ENCODE measurements around the gene ROR1. TPM values are rescaled to one million over a fixed set of nuclear protein-coding genes. Genes with fewer than 3 reads are reported as not detected.

ROR1 gene
- polyA plus RNA-seq, 6 donors from 2014 or later, result 0.36 to 6.2 (median 1.3) TPM

- no peaks in the 10 kb centered on the region for H3K9me3 Mint-ChIP-seq
- no peak overlapping the region for H3K4me3 Mint-ChIP-seq
- DNase-seq (no peak), ATAC-seq (ENCODE audit: low read depth in 2 of 2) (no peak)
- H3K36me3 Mint-ChIP-seq, result no peaks in the 10 kb centered on the region
- no peaks in the 10 kb centered on the region for H3K4me1 Mint-ChIP-seq
- H3K27ac Mint-ChIP-seq, result no peak overlapping the region
- peaks cover 26 to 46% (median 35%) of the 10 kb centered on the region in 3 donors for H3K27me3 Mint-ChIP-seq
Observed at GRCh38 chr1:63878932-63879331, 105.1 kb downstream of the ROR1 start.

DNA sequence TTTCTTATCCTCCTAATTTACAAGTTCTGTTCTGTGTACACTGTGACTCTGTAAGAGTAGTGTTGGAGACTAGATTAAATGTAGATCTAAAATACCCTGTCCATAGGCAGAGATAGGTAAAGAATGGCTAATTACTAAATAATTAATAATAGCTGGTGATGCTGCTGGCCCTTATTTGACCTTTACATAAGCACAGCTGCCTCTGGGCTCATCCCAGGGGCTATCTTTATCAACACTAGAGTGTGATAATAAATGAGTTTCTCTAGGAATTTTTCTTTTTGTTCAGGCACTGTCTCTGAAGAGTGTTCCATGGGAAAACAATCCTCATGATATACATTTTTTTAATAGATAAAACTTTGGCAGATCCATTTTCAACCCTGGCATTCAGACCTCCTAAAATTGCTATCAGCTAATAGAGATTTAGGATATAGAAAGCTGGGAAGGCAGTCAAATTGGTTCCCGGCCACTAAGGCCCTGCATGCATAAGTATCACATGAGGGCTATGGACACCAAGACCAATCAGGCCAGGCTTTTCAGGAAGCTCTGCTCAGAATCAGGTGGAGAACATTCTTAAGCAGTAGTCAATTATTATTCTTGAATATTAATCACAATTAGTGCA, 107.2 kb downstream of the ROR1 start:
- Mint-ChIP-seq H3K4me3 (no peak overlapping the region), H3K27ac (no peak overlapping the region), H3K27me3 (peaks cover 31 to 57% (median 48%) of the 10 kb centered on the region in 3 donors), H3K9me3 (no peaks in the 10 kb centered on the region), H3K4me1 (no peaks in the 10 kb centered on the region), H3K36me3 (no peaks in the 10 kb centered on the region)
- ATAC-seq (ENCODE audit: low read depth in 2 of 2), result no peak
- DNase-seq, result no peak

- no peak for ATAC-seq (ENCODE audit: low read depth in 2 of 2)
- H3K4me3 Mint-ChIP-seq, result no peak overlapping the region
- H3K27me3 Mint-ChIP-seq, result peaks cover 30 to 56% (median 46%) of the 10 kb centered on the region in 3 donors
- no peaks in the 10 kb centered on the region for H3K9me3 Mint-ChIP-seq
- H3K4me1 Mint-ChIP-seq, result no peaks in the 10 kb centered on the region
- no peak overlapping the region for H3K27ac Mint-ChIP-seq
- H3K36me3 Mint-ChIP-seq, result no peaks in the 10 kb centered on the region
- no peak for DNase-seq
Observed at GRCh38 chr1:63882048-63882704, 108.4 kb downstream of the ROR1 start.

GRCh38 chr1:63883494-63884235, 109.8 kb downstream of the ROR1 start:
- no peak for DNase-seq
- Mint-ChIP-seq H3K27me3 (peaks cover 20 to 43% (median 32%) of the 10 kb centered on the region in 3 donors), H3K36me3 (no peaks in the 10 kb centered on the region), H3K4me3 (no peak overlapping the region), H3K9me3 (no peaks in the 10 kb centered on the region), H3K4me1 (peaks cover 6 to 7% (median 6%) of the 10 kb centered on the region in 3 donors), H3K27ac (peak overlapping the region in 3 of 6 donors; percentile 32 to 87 (median 44))
- ATAC-seq (ENCODE audit: low read depth in 2 of 2), result no peak

DNA sequence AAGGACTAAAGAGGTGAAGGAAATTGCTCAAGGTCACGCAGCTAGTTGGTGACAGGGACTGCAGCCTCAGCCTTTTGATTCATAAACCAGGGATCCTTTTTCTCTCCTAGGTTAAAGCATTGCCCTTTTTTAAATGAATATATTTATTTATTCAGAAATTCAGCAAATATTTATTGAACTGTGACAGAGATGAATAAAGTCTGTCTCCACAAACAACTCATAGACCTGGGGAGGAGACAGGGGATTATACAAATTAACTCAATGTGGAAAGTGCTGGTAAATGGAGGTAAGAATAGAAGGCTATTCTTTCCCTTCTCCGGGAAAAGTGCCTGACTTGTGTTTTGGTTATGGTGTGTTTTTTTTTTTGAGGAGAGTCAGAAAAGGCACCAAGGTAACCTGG, 110.7 kb downstream of the ROR1 start:
- Mint-ChIP-seq H3K36me3 (no peaks in the 10 kb centered on the region), H3K9me3 (peaks cover 0 to 3% (median 0%) of the 10 kb centered on the region in 7 donors), H3K27me3 (peaks cover 20 to 35% (median 24%) of the 10 kb centered on the region in 3 donors), H3K27ac (peak overlapping the region in 2 of 6 donors; percentile 32 to 51), H3K4me3 (no peak overlapping the region), H3K4me1 (peaks cover 6 to 15% (median 12%) of the 10 kb centered on the region in 3 donors)
- ATAC-seq (ENCODE audit: low read depth in 2 of 2) (no peak), DNase-seq (no peak)

- Mint-ChIP-seq H3K9me3 (peaks cover 0 to 6% (median 4%) of the 10 kb centered on the region in 7 donors), H3K4me1 (peaks cover 15 to 26% (median 23%) of the 10 kb centered on the region in 3 donors), H3K27ac (no peak overlapping the region), H3K4me3 (peak overlapping the region in 1 of 8 donors; percentile 48), H3K27me3 (peaks cover 15 to 28% (median 17%) of the 10 kb centered on the region in 3 donors), H3K36me3 (no peaks in the 10 kb centered on the region)
- ATAC-seq (ENCODE audit: low read depth in 2 of 2) (no peak), DNase-seq (no peak)
Observed at GRCh38 chr1:63885899-63886298, 112.1 kb downstream of the ROR1 start.

DNA sequence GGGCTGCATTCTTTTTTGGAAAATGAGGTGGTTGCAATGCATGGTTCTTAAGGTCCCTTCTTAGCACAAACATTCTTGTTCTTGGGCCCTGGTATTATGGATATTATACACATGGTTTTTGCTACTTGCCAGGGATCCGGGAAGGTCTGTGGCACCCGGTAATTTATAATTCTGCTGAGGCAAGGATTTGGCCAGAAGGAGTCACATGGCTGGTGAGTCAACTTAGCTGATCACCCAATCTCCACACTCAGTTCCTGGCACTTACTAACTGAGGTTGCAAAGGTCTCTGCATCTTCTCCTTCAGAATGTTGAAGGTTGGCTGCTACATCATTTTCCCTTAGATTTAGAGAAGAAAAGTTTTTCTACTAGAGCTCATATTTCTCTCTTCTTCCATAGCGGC, 112.5 kb downstream of the ROR1 start:
- ATAC-seq (ENCODE audit: low read depth in 2 of 2) (no peak), DNase-seq (no peak)
- H3K27me3 Mint-ChIP-seq, result peaks cover 15 to 28% (median 17%) of the 10 kb centered on the region in 3 donors
- H3K36me3 Mint-ChIP-seq, result no peaks in the 10 kb centered on the region
- H3K9me3 Mint-ChIP-seq, result peaks cover 0 to 7% (median 4%) of the 10 kb centered on the region in 7 donors
- no peak overlapping the region for H3K4me3 Mint-ChIP-seq
- H3K4me1 Mint-ChIP-seq, result peaks cover 20 to 30% (median 27%) of the 10 kb centered on the region in 3 donors
- H3K27ac Mint-ChIP-seq, result no peak overlapping the region

GRCh38 chr1:63887809-63888208, 114.0 kb downstream of the ROR1 start:
- ATAC-seq (ENCODE audit: low read depth in 2 of 2) (no peak), DNase-seq (peak; percentile 14)
- Mint-ChIP-seq H3K4me3 (peak overlapping the region in 1 of 8 donors; percentile 6), H3K27ac (peak overlapping the region in 2 of 6 donors; percentile 5 to 73), H3K9me3 (peaks cover 0 to 7% (median 4%) of the 10 kb centered on the region in 7 donors), H3K4me1 (peaks cover 33 to 45% (median 42%) of the 10 kb centered on the region in 3 donors), H3K27me3 (peaks cover 7 to 17% (median 13%) of the 10 kb centered on the region in 3 donors), H3K36me3 (no peaks in the 10 kb centered on the region)

GRCh38 chr1:63888984-63889383, 115.2 kb downstream of the ROR1 start:
- peaks cover 42 to 56% (median 54%) of the 10 kb centered on the region in 3 donors for H3K4me1 Mint-ChIP-seq
- DNase-seq, result no peak
- ATAC-seq (ENCODE audit: low read depth in 2 of 2), result no peak
- no peaks in the 10 kb centered on the region for H3K36me3 Mint-ChIP-seq
- peaks cover 5 to 12% (median 11%) of the 10 kb centered on the region in 3 donors for H3K27me3 Mint-ChIP-seq
- peak overlapping the region in 3 of 6 donors; percentile 22 to 58 (median 33) for H3K27ac Mint-ChIP-seq
- H3K9me3 Mint-ChIP-seq, result peaks cover 0 to 16% (median 6%) of the 10 kb centered on the region in 7 donors
- H3K4me3 Mint-ChIP-seq, result peak overlapping the region in 1 of 8 donors; percentile 34

- H3K9me3 Mint-ChIP-seq, result peaks cover 0 to 20% (median 6%) of the 10 kb centered on the region in 7 donors
- peak overlapping the region; percentile 89 to 99 (median 96) for H3K27ac Mint-ChIP-seq
- no peak for ATAC-seq (ENCODE audit: low read depth in 2 of 2)
- H3K27me3 Mint-ChIP-seq, result peaks cover 3 to 12% (median 5%) of the 10 kb centered on the region in 3 donors
- peak; percentile 31 for DNase-seq
- H3K36me3 Mint-ChIP-seq, result no peaks in the 10 kb centered on the region
- H3K4me3 Mint-ChIP-seq, result peak overlapping the region in 5 of 8 donors; percentile 4 to 60 (median 25)
- H3K4me1 Mint-ChIP-seq, result peaks cover 42 to 61% (median 55%) of the 10 kb centered on the region in 3 donors
Observed at GRCh38 chr1:63890468-63890867, 116.7 kb downstream of the ROR1 start.

GRCh38 chr1:63891060-63891690, 117.4 kb downstream of the ROR1 start:
- H3K4me3 Mint-ChIP-seq, result peak overlapping the region; percentile 2 to 87 (median 61)
- H3K4me1 Mint-ChIP-seq, result peaks cover 42 to 61% (median 55%) of the 10 kb centered on the region in 3 donors
- peak; percentile 56 to 57 for ATAC-seq (ENCODE audit: low read depth in 2 of 2)
- peaks cover 0 to 20% (median 6%) of the 10 kb centered on the region in 7 donors for H3K9me3 Mint-ChIP-seq
- H3K27me3 Mint-ChIP-seq, result peaks cover 6 to 19% (median 10%) of the 10 kb centered on the region in 3 donors
- DNase-seq, result peak; percentile 70
- H3K36me3 Mint-ChIP-seq, result no peaks in the 10 kb centered on the region
- H3K27ac Mint-ChIP-seq, result peak overlapping the region; percentile 89 to 99 (median 96)

- ATAC-seq (ENCODE audit: low read depth in 2 of 2), result peak; percentile 90 to 91
Observed at GRCh38 chr1:63892632-63893395, 119.0 kb downstream of the ROR1 start.

More at GRCh38 chr1:63892632-63893395, 119.0 kb downstream of the ROR1 start:
- H3K4me1 Mint-ChIP-seq, result peaks cover 39 to 59% (median 51%) of the 10 kb centered on the region in 3 donors
- H3K9me3 Mint-ChIP-seq, result peaks cover 0 to 35% (median 9%) of the 10 kb centered on the region in 7 donors
- peak overlapping the region; percentile 2 to 84 (median 63) for H3K4me3 Mint-ChIP-seq
- H3K27me3 Mint-ChIP-seq, result peaks cover 10 to 25% (median 15%) of the 10 kb centered on the region in 3 donors
- H3K36me3 Mint-ChIP-seq, result peaks cover 0 to 5% of the 10 kb centered on the region in 2 donors
- H3K27ac Mint-ChIP-seq, result peak overlapping the region; percentile 87 to 99 (median 96)
- DNase-seq, result peak; percentile 87
